Dedifferentiated amniotic fluid mesenchymal stem cell (primary cell): ENCODE measurements around the gene LRRC59.
"Not testable (repeated sequence)": the region's sequence is repeated elsewhere in the genome, so short reads cannot be mapped to it uniquely, and the experiment has no call there.

Source experiments
- DNase-seq: peaks from one replicate; pipeline ENCODE4 v3.0.0-alpha.2; 2016; ENCODE audit errors: extremely low spot score

The LRRC59 gene

DNA sequence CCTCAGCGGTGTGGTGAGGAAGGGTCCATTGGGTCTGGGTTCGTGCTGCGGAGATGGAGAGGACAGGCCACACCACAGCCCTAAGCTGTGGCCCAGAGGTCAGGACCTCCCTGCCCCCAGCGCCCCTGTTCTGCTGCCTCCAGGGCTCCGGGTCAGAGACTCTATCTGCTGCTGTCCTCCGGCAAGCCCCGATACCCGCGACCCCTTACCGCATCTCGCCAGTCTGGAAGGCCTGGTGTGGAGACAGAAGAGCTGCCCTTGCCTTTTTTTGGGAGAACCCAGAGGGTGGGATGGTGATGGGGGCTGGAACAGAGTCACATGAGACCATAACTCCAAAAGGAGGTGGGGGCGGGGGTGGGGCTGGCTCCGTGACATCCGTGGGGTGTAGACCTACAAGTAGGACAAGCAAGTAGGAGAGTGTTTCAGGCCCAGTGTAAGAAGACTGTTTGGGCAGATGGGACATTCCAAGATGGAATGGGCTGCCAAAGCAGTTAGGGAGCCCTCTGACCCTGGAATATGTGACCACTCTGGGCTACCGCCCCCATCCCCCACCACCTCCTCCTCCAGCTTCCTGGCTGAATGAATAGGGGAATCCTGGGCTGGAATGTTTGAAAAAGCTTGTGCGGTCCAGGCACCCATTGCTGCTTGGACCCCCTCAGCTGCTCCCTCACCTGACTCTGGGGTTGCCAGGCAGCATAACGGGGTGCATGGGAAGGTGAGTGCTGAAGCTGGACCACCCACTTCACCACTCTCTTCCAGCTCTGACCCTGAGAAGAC, 50.0 kb downstream of the LRRC59 start:
- DNase-seq: no peak

GRCh38 chr17:50346313-50347116, 50.8 kb downstream of the LRRC59 start:
- DNase-seq: no peak

DNA sequence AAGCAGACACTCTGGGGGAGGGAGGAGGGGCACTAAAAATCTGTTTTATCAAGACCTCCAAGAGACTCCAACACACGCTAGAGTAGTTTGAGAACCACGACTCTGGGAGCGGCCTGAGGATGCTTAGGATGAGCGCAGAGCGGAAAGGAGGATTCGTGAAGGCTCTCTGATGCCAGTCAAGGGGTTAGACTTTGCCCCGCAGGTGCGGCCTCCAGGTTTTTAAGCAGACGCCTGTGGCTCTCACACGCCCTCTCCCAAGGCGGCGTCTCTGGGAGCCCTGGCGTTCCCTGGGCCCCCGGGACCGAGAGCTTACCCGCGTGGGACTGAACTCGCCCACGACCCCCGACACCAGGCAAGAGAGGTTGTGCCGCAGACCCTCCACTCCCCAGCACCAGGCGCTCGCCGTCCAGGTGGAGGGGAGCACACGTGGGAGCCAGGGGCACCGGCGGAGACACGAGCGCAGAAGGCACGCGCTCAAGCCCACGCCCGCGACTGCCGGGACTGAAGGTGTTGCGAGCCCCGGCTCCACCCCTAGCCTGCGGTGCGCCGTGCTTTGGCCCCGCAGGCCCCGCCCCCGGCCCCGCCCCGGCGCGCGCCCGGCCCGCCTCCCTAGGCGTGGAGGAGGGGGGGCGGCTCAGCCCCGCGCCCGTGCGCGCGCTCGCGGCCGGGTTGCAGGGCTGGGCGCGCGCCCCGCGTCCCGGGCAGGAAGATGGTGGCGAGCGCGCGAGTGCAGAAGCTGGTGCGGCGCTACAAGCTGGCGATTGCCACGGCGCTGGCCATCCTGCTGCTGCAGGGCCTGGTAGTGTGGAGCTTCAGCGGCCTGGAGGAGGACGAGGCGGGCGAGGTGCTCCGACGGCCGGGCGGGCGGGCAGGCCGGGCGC, 51.7 kb downstream of the LRRC59 start, which contains the start of gene XYLT2:
TSS of gene XYLT2 (plus strand) at position 695 of the 881 bp plus-strand sequence. CDS start at position 710, 15 bp downstream.
- peak; percentile 64 for DNase-seq

GRCh38 chr17:50344731-50345365, 52.5 kb downstream of the LRRC59 start:
- no peak for DNase-seq

DNA sequence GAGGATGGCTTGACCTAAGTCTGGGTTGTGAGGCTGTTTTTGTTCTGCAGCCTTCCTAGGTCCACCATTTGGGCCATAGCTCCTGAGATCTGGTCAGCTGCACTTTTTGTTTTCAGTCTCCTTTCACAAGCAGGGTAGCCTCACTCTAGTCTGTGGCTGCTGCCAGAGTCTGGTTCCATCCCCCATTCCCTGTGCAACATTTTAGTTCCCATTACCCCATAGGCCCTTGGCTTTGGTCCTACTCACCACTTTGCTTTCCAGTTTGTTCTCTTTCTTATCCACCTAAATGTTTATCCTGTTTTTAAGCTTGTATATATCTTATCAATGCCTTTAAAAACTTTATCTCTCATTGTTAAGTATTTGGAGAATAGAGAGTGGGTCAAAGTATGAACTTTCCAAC, 57.9 kb downstream of the LRRC59 start:
- DNase-seq: no peak

- no peak for DNase-seq
Measured at GRCh38 chr17:50338645-50339044, 58.7 kb downstream of the LRRC59 start.

DNA sequence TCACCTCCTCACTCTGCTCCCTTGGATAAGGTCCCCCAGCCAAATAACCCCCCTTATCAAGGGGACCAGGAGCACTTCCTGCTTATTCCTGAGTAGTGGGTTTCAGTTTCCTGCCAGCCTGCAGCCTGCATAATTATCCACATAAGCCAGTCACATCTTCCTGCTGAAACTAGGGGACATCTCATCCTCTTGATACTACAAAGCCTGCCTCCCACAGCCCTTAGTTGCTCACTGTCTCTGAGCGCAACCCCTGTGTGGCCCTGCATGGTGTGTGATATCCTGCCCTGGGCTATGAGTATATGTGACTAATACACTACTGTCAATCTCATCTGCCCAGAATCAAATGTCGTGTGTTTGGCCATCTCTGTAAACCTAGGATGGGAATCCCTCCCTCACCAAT, 59.4 kb downstream of the LRRC59 start:
- DNase-seq: no peak

GRCh38 chr17:50333291-50334057, 63.8 kb downstream of the LRRC59 start:
- DNase-seq: not testable (repeated sequence)

DNA sequence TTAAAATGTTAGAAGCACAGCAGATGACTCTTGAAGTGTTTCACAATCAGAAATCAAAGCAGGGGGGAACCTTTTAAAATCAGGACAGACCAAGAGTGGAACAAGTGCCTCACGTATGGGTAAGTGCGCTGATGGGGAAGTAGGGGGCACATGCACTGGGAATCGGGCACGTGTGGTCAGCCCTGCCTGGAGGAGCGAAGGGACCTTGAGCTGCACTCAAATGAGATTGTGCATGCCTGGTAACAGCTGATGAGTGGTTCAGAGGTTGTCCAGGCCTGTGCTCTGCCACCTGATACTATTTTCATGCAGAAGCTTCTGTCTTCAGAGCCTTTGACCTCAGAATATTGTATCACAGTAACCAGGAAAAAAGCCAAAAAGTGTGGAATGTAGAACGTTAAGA, 65.1 kb downstream of the LRRC59 start:
- no peak for DNase-seq
